HepG2 (cell line): ENCODE data around the gene ILKAP.

Experiments
- ARNT2 ChIP-seq: sonication (generic); formaldehyde crosslinking; IDR thresholded peaks from 2 replicates; pipeline ENCODE4 v1.8.0; 2022; ENCODE audit warnings: mild to moderate bottlenecking, low read depth, missing genetic modification reagents, moderate library complexity
- IRX3 ChIP-seq: sonication (generic); formaldehyde crosslinking; IDR thresholded peaks from 2 replicates; pipeline ENCODE4 v1.8.1; 2023; ENCODE audit warnings: mild to moderate bottlenecking, low read depth, missing genetic modification reagents, borderline replicate concordance
- KMT2B ChIP-seq: IDR thresholded peaks from 2 replicates; pipeline ENCODE4 v1.6.1; 2016; ENCODE audit warnings: missing genetic modification reagents, missing compliant biosample characterization
- NCOA2 ChIP-seq: sonication (generic); formaldehyde crosslinking; IDR thresholded peaks from 2 replicates; pipeline ENCODE4 v1.8.0; 2022; ENCODE audit warnings: inconsistent platforms
- POLR2A ChIP-seq, 2 experiments: IDR thresholded peaks; 2 replicates each; pipeline ENCODE4 v1.6.1; 2011; ENCODE audit warnings: low read depth in 2 of 2, low read length in 2 of 2, mild to moderate bottlenecking in 1 of 2, moderate library complexity in 1 of 2; ENCODE audit not compliant: insufficient read depth in 1 of 2
- TEAD2 ChIP-seq: sonication (generic); formaldehyde crosslinking; IDR thresholded peaks from 2 replicates; pipeline ENCODE4 v1.9.0; 2021; ENCODE audit warnings: missing genetic modification reagents
- ZNF274 ChIP-seq: sonication (generic); formaldehyde crosslinking; IDR thresholded peaks from 2 replicates; pipeline ENCODE4 v1.5.1; 2020; ENCODE audit warnings: mild to moderate bottlenecking, missing genetic modification reagents
- TF ChIP-seq, protein P1 (sequence below): sonication (generic); formaldehyde crosslinking; IDR thresholded peaks from 2 replicates; pipeline ENCODE4 v1.5.0; 2020; ENCODE audit warnings: mild to moderate bottlenecking, missing genetic modification reagents, moderate library complexity
- TF ChIP-seq, protein P2 (sequence below): sonication (generic); formaldehyde crosslinking; IDR thresholded peaks from 2 replicates; pipeline ENCODE4 v1.4.0; 2020; ENCODE audit warnings: mild to moderate bottlenecking, missing genetic modification reagents
- TF ChIP-seq, protein P3 (sequence below): sonication (generic); formaldehyde crosslinking; IDR thresholded peaks from one replicate; pipeline ENCODE4 v1.5.1; 2020; ENCODE audit warnings: mild to moderate bottlenecking, missing genetic modification reagents; ENCODE audit errors: not compliant biosample characterization
- TF ChIP-seq, protein P4 (sequence below): sonication (generic); formaldehyde crosslinking; IDR thresholded peaks from 2 replicates; pipeline ENCODE4 v1.4.0; 2020; ENCODE audit warnings: missing genetic modification reagents, mild to moderate bottlenecking, borderline replicate concordance
- TF ChIP-seq, protein P5 (sequence below): sonication (generic); formaldehyde crosslinking; IDR thresholded peaks from 2 replicates; pipeline ENCODE4 v1.8.1; 2023; ENCODE audit warnings: mild to moderate bottlenecking, missing genetic modification reagents, borderline replicate concordance
- TF ChIP-seq, protein P6 (sequence below): sonication (generic); formaldehyde crosslinking; IDR thresholded peaks from 2 replicates; pipeline ENCODE4 v1.4.0; 2020; ENCODE audit warnings: missing genetic modification reagents
- TF ChIP-seq, protein P7 (sequence below): IDR thresholded peaks from 2 replicates; pipeline ENCODE4 v1.6.1; 2012; ENCODE audit warnings: inconsistent platforms

DNA sequence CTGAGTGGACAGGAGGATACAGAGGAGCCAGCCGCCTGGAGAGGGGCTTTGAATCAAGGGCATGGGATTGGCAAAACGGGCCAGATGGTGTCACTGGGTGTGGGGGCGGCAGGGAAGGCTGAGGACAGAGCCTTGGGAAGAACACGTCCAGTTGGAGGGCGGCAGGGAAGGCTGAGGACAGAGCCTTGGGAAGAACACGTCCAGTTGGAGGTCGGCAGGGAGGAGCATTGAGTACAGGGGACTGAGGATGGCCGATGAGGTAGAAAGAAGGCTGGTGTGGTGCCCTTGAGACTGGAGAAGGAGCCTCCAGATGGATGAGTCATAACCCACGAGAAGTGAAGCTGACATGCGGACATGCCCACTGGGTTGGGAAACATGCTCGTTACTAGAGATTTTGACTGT lies 31.8 kb upstream of the ILKAP start:
- TF ChIP-seq, protein P1, sequence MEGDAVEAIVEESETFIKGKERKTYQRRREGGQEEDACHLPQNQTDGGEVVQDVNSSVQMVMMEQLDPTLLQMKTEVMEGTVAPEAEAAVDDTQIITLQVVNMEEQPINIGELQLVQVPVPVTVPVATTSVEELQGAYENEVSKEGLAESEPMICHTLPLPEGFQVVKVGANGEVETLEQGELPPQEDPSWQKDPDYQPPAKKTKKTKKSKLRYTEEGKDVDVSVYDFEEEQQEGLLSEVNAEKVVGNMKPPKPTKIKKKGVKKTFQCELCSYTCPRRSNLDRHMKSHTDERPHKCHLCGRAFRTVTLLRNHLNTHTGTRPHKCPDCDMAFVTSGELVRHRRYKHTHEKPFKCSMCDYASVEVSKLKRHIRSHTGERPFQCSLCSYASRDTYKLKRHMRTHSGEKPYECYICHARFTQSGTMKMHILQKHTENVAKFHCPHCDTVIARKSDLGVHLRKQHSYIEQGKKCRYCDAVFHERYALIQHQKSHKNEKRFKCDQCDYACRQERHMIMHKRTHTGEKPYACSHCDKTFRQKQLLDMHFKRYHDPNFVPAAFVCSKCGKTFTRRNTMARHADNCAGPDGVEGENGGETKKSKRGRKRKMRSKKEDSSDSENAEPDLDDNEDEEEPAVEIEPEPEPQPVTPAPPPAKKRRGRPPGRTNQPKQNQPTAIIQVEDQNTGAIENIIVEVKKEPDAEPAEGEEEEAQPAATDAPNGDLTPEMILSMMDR (CRISPR knock-in tag), result no peak
- TF ChIP-seq, protein P2, sequence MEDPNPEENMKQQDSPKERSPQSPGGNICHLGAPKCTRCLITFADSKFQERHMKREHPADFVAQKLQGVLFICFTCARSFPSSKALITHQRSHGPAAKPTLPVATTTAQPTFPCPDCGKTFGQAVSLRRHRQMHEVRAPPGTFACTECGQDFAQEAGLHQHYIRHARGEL, result no peak
- TF ChIP-seq ARNT2 (CRISPR knock-in tag) (no peak), NCOA2 (CRISPR knock-in tag) (no peak), ZNF274 (CRISPR knock-in tag) (no peak), KMT2B (CRISPR knock-in tag) (no peak), IRX3 (CRISPR knock-in tag) (no peak), TEAD2 (CRISPR knock-in tag) (no peak), POLR2A (IDR thresholded peaks at IDR 0.05; ENCODE audit: insufficient read depth in 1 of 2, low read depth in 2 of 2, low read length in 2 of 2) (no peak)
- TF ChIP-seq, protein P3, sequence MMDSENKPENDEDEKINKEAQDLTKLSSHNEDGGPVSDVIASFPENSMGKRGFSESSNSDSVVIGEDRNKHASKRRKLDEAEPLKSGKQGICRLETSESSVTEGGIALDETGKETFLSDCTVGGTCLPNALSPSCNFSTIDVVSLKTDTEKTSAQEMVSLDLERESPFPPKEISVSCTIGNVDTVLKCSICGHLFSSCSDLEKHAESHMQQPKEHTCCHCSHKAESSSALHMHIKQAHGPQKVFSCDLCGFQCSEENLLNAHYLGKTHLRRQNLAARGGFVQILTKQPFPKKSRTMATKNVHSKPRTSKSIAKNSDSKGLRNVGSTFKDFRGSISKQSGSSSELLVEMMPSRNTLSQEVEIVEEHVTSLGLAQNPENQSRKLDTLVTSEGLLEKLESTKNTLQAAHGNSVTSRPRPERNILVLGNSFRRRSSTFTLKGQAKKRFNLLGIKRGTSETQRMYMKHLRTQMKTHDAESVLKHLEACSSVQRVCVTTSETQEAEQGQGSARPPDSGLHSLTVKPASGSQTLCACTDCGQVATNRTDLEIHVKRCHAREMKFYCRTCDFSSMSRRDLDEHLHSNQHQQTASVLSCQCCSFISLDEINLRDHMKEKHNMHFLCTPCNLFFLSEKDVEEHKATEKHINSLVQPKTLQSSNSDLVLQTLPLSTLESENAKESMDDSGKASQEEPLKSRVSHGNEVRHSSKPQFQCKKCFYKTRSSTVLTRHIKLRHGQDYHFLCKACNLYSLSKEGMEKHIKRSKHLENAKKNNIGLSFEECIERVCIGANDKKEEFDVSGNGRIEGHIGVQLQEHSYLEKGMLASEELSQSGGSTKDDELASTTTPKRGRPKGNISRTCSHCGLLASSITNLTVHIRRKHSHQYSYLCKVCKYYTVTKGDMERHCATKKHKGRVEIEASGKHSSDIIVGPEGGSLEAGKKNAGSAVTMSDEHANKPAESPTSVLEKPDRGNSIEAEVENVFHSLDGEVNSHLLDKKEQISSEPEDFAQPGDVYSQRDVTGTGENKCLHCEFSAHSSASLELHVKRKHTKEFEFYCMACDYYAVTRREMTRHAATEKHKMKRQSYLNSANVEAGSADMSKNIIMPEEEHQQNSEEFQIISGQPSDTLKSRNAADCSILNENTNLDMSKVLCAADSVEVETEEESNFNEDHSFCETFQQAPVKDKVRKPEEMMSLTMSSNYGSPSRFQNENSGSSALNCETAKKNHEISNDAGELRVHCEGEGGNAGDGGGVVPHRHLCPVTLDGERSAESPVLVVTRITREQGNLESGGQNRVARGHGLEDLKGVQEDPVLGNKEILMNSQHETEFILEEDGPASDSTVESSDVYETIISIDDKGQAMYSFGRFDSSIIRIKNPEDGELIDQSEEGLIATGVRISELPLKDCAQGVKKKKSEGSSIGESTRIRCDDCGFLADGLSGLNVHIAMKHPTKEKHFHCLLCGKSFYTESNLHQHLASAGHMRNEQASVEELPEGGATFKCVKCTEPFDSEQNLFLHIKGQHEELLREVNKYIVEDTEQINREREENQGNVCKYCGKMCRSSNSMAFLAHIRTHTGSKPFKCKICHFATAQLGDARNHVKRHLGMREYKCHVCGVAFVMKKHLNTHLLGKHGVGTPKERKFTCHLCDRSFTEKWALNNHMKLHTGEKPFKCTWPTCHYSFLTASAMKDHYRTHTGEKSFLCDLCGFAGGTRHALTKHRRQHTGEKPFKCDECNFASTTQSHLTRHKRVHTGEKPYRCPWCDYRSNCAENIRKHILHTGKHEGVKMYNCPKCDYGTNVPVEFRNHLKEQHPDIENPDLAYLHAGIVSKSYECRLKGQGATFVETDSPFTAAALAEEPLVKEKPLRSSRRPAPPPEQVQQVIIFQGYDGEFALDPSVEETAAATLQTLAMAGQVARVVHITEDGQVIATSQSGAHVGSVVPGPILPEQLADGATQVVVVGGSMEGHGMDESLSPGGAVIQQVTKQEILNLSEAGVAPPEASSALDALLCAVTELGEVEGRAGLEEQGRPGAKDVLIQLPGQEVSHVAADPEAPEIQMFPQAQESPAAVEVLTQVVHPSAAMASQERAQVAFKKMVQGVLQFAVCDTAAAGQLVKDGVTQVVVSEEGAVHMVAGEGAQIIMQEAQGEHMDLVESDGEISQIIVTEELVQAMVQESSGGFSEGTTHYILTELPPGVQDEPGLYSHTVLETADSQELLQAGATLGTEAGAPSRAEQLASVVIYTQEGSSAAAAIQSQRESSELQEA (CRISPR knock-in tag), result no peak
- TF ChIP-seq, protein P4, sequence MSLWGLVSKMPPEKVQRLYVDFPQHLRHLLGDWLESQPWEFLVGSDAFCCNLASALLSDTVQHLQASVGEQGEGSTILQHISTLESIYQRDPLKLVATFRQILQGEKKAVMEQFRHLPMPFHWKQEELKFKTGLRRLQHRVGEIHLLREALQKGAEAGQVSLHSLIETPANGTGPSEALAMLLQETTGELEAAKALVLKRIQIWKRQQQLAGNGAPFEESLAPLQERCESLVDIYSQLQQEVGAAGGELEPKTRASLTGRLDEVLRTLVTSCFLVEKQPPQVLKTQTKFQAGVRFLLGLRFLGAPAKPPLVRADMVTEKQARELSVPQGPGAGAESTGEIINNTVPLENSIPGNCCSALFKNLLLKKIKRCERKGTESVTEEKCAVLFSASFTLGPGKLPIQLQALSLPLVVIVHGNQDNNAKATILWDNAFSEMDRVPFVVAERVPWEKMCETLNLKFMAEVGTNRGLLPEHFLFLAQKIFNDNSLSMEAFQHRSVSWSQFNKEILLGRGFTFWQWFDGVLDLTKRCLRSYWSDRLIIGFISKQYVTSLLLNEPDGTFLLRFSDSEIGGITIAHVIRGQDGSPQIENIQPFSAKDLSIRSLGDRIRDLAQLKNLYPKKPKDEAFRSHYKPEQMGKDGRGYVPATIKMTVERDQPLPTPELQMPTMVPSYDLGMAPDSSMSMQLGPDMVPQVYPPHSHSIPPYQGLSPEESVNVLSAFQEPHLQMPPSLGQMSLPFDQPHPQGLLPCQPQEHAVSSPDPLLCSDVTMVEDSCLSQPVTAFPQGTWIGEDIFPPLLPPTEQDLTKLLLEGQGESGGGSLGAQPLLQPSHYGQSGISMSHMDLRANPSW, result no peak
- TF ChIP-seq, protein P5, sequence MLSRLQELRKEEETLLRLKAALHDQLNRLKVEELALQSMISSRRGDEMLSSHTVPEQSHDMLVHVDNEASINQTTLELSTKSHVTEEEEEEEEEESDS (CRISPR knock-in tag), result no peak
- TF ChIP-seq, protein P6, sequence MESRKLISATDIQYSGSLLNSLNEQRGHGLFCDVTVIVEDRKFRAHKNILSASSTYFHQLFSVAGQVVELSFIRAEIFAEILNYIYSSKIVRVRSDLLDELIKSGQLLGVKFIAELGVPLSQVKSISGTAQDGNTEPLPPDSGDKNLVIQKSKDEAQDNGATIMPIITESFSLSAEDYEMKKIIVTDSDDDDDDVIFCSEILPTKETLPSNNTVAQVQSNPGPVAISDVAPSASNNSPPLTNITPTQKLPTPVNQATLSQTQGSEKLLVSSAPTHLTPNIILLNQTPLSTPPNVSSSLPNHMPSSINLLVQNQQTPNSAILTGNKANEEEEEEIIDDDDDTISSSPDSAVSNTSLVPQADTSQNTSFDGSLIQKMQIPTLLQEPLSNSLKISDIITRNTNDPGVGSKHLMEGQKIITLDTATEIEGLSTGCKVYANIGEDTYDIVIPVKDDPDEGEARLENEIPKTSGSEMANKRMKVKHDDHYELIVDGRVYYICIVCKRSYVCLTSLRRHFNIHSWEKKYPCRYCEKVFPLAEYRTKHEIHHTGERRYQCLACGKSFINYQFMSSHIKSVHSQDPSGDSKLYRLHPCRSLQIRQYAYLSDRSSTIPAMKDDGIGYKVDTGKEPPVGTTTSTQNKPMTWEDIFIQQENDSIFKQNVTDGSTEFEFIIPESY (CRISPR knock-in tag), result no peak
- TF ChIP-seq, protein P7, sequence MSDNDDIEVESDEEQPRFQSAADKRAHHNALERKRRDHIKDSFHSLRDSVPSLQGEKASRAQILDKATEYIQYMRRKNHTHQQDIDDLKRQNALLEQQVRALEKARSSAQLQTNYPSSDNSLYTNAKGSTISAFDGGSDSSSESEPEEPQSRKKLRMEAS, result no peak
